Stimulated activated CD8-positive, alpha-beta memory T cell treated with anti-CD3 and anti-CD28 coated beads, Interleukin-7, amount 100 ng/mL, for 4 hours (primary cell): ENCODE measurements around the gene CAPZA1.
A peak's percentile ranks its signal among the peaks of the same experiment; 100 is the strongest.

Experiments used
- DNase-seq, 2 donors: peaks; one replicate each; pipeline ENCODE4 v3.0.0-alpha.2; 2020; ENCODE audit warnings: low read depth in 2 of 2

The CAPZA1 gene

DNA sequence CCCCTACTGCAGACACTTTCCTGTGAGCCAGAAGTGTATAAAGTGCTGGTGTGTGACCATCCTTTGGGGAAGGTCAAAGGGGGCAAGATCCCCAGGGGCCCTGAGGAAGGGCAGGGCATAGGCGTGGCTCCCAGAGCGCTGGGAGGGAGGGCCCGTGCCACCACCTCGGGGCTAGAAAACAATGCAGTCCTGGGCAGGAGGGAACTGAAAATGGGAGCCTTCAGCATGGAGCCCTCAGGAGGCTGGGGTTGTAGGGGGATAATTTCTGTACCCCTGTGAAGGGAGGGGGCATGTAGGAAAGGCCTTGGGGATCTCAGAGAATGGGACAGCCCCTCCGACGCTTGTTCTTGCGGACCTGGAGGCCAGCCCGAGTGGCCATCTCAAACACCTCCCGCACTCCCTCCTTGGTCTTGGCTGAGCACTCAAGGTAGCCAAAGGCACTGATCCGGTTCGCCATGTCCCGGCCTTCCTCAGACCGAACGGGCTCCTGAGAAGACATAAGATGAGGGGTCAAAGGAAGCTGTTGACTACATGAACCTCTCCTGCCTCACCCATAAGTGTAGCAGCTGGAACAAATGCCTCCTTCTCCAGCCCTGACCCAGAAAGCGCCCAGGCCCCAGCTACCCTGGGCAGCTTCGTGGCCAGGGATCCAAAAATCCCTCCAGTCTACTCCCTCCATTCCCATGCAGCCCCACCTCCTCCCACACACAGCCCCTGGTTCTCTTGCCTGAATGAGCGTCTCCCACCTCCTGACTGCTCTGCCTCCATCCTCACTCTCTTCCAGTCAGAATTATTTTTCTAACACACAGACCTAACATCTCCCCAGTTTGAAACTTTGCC lies 81.8 kb downstream of the CAPZA1 start:
- no peak for DNase-seq

- DNase-seq: no peak
Measured at GRCh38 chr1:112702067-112702395, 82.4 kb downstream of the CAPZA1 start.

GRCh38 chr1:112702420-112703261 lies 83.0 kb downstream of the CAPZA1 start:
- no peak for DNase-seq

DNA sequence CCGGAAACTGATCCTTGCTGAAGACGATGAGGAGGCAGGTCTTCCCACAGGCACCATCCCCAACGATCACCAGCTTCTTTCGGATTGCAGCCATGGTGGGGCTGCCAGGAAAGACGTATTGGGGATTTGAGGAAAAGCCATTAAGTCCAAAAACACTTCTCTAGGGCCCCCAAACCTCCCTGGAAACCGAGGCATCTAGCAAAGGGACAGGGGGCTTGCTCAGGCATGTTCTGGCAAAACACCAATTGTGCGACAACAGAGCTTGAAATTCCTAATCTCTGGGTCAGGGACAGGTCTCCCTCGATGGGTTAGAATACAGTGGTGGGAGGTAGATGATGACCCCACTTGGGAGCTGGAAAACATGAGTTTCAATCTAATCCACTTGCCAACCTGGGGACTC lies 84.1 kb downstream of the CAPZA1 start:
- DNase-seq: no peak

DNA sequence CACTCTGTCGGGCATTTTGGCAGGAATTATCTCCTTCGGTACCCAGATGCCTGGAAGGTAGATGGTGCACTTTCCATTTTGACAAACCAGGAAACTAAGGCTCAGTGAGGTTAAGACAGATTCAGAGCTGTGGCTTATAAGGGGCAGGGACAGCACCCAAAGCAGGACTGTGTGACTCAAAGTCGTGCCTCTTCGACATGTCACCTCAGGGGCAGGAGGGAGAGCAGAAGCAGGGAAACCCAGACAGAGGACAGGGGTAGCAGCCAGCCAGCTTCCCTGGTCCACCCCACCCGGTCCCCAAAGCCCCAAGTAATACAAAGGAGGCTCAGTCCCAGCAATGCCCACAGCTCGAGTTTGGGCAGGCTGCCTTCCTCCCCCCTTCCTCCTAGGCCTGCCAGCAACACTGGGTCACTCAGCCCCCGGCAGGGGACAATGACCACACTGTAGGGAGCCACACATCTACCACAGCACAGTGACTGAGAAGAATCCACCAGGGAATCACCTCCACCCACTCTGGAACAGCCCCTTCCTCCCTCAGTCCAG lies 84.8 kb downstream of the CAPZA1 start:
- no peak for DNase-seq

DNA sequence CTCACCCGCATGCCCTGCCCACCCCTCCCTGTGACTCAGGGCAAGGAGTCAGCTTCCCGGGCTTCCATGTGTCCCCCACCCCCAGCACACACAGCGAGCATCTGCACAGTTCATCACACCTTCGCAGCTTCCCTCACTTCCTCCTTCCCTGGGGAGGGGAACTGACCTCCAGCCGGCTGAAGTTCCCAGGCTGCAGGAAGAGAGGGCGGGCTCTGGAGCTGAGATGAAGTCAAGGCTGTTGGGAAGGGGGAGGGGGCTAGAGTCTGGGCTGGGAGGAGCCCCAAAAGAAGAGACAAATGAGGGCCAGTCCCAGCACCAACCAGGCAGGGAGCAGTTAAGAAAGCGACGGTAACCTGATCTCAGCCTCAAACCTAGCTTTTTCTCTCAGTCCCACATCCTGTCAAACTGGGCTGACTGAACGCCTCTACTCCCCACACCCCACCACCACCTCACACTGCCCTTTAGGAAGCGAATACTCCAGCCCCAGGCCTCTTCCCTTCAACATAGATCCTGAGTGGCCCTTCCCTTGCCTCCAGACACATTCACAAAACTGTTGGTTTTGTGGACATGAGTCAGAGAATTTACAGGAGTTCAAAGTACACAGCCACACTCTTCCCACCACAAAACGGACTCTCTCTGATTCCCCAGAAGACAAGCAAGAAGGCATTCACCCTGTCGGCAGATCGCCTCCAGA lies 85.4 kb downstream of the CAPZA1 start:
- no peak for DNase-seq

DNA sequence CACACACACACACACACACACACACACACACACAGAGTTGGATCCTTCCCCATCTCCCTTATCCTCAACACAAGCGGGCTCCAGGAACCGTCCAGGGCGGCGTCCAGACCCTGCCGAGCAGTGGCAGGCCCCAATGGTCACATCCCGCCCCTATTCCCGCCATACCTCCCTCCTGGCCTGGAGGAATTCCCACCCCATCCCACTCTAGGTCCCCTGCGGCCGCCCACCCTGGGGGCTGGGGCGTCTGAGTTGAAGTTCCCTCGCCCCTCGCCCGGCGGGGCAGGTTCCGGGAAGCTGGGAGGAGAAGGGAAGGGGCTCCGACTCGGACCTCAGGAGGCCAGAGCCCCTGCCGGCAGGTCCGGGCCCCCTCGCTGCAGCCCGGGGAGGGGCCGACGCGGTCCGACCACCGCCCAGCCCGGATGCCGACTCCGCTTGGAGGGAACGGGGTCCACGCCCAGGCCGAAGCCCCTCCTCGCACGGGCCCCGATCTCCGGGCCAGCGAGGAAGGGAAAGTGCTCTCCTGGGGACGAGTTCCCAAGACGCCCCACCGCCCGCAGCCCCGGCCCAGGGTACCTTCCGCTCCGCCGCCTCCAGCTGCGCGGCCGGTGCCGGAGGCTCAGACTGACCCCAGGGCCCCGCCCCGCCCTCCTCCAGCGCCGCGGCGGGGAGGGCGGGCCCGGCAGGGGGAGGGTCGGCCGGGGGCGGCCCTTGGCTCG lies 87.0 kb downstream of the CAPZA1 start, which contains the start of gene RHOC:
RHOC (minus strand) TSS at position 623 of the 716 bp plus-strand sequence. CDS start 3,328 bp downstream, outside the sequence.
- DNase-seq: no peak

- DNase-seq: peak; percentile 27 to 55
Measured at GRCh38 chr1:112707221-112708001, 87.8 kb downstream of the CAPZA1 start.

DNA sequence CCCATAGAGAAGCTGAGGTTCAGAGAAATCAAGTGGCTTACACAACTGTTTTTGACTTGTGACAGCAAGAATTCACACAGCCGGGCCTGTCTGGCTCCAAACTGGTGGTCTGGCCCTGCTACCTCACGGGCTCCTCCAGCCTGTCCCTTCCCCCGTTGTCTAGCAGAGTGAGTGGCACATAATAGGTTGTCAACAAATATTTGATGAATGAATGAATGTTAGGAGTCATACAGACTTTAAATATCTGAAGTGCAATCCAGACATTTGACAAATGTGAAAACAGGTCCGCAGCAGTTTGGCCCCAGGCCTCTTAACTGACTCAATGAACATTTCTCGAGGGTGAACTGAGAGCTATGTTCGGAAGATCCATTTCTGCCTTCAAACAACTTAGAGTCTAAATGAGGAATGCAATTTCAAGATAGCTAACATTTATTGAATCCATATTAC lies 88.4 kb downstream of the CAPZA1 start:
- no peak for DNase-seq

DNA sequence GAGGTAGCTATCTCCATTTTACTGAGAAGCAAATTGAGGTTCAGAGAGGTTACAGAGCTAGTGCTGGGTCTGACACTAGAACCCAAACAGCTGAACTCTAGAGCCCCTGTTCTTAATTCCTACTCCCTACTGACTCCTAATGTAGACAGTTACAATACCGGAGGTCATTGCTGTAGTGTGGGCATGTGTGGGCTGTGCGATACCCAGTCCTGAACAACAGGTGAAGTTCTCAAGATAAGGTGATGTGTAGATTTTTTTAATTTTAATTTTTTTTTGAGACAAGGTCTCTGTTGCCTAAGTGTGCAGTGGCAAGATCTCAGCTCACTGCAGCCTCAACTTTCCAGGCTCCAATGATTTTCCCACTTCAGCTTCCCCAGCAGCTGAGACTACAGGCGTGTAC lies 88.9 kb downstream of the CAPZA1 start:
- DNase-seq: no peak

- no peak for DNase-seq
Measured at GRCh38 chr1:112710159-112710558, 90.5 kb downstream of the CAPZA1 start.

DNA sequence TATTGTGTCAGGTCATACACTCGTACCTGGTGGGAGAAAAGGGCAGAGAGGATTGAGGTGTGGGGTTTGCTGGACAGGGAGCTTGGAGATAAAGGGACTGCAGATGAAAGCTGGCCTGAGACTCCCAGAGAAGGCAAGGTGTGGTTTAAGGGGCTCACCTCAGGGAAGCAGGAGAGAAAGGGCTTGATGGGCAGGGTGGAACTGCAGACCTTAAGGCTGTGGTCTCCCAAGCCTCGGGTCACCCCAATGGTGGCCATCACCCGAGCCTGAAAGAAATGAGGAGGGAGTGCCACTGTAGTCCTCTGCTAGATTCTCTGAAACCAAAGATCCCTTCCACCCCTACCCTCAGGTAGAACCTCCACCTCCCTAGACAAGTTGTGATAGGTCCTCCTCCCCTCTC lies 91.0 kb downstream of the CAPZA1 start:
- no peak for DNase-seq

DNA sequence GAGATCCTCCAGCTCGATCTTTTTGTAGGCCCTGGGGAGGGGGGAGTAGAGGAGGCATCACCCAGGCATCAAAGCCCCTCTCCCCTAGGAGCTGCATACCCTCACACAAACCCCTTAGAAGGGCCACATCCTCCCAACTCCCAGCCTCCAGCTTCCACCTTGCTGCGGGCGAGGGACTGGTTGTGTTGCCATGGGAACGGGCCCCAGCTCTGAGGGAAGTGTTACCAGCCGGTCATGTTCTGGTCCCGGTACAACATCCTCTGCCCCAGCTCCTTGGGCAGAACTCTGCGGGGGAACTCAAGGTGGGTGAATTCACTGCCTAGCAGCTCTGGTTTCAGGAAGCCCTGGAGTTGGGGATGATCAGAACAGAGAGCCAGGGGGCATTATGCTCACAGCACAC lies 91.4 kb downstream of the CAPZA1 start:
- DNase-seq: no peak

- no peak for DNase-seq
Measured at GRCh38 chr1:112711670-112712069, 92.0 kb downstream of the CAPZA1 start.

GRCh38 chr1:112712191-112712590 lies 92.6 kb downstream of the CAPZA1 start:
- DNase-seq: no peak

DNA sequence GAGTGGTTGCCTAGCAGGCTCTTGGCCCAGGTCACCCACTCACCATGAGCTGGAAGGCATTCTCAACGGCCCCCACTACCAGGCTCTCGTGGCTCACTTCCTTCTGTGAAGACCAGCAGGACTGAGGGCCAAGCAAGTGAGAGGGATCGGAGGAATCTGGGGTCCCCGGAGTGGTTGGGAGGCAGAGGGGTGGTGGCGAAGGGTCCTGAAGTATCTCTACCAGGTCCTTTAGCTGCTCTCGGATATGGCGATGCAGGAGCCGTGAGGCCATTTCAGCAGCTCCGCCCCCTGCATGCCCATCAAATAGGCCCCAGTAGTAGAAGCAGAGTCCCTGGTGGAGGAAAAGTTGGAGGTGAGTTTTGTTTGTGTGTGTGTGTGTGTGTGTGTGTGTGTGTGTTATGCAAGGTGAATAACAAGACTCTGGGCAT lies 93.1 kb downstream of the CAPZA1 start:
- DNase-seq: no peak

DNA sequence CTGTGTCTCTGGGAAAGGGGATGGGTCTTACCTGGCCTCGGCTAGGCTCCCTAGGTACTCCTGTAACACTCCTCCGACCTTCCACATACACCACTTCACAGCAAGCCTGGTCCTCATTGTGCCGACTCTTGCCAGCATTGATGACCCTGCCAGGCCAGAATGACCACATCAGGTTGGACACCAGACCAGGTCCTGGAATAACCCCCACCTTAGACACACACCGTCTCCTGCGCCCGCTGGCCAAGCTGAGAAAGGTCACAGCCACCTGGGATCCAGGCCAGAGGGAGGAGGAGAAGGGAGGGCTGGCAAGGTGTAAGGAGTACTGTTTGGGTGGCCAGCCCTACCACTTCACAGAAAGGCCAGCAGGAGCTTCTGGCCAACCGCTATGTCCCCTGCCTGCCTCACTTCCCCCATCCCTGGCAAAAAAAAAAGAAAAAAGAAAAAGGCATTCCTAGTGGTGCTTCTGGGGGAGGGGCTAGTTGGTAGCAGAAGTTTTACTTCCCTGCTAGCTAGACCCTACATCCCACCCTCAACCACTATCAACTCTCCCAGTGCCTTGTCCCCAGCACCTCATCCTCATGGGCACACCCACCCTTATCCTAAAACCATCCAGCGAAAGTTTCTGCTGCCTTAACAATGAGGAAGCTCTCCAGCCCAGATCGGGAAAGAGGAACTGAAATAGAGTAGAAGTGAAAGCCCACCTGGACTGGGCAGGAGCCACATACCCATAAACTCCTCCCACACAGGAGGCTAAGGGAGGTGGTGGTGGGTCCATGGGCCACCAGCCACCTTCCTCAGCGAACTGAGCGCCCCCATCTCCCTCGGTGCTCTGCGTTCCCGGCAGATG lies 94.1 kb downstream of the CAPZA1 start:
- no peak for DNase-seq

DNA sequence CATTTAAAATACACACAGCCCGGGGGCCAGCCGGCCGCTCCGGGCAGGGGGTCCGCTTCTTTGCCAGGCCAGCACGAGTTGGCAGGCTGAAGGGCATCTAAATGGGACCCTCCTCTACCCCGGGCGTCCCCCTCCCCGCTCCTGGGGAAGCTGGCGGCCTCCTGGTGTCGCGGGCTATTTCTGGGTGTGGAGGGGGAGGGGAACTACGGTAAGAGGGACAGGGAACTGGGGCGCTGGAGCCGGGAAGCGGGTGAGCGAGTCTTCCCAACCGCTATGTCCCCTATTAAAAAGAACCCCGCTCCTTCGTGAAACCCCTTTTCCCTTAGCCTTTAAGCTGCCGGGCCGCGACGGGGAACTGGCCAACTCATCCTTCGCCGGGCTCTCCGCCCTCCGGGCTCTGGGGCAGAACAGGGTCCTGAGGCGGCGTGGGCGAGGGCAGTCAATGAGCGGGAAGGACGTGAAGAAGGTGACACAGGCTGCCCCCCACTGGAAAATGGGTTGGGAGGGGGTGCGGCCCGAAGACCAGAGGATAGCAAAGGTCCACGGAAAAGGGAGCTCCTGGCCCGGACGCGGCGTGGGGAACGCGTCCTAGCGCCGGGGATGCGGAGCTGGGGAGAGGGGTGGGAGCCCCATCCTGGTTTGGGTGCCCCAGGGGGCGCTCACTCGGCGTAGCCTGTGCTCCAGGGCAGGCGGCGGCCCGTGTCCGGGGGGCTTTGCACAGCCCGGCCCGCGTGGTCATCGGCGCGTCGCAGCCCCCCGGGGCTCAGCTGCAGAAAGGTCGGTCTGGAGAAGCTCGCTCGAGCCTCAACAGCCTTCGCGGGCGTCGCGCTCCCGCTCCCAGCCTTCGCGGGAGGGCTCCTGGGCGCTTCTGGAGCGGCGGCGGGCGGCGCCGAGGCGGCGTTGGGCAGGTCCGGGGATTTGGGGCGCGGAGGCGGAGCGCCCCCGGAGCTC lies 95.0 kb downstream of the CAPZA1 start:
- no peak for DNase-seq
